Measurements from ENCODE around the gene CCT3.

GRCh38 chr1:156303241-156303640 lies 34.9 kb downstream of the CCT3 start:
- TF ChIP-seq RAD21 (IDR thresholded peaks at IDR 0.05; ENCODE audit: low read depth) (no peak), SRF (IDR thresholded peaks at IDR 0.05; ENCODE audit: low read depth) (no peak), ZFX (IDR thresholded peaks at IDR 0.05) (no peak), CTCF (IDR thresholded peaks at IDR 0.05 in 2 of 3, conservative IDR thresholded peaks at IDR 0.05 in 1 of 3; ENCODE audit: borderline replicate concordance in 1 of 3, insufficient read depth in 1 of 3, low read depth in 2 of 3, low read length in 2 of 3) (no peak), ZBTB33 (IDR thresholded peaks at IDR 0.05; ENCODE audit: extremely low read depth, insufficient replicate concordance, low read length) (no peak), POLR2A (IDR thresholded peaks at IDR 0.05; ENCODE audit: borderline replicate concordance, extremely low read depth, insufficient read depth, insufficient read length) (no peak)

Measured in HCT116 (cell line).